ENCODE results near the gene AP4S1. TPM values are rescaled to one million over a fixed set of nuclear protein-coding genes. Genes with fewer than 3 reads are reported as not detected.

The AP4S1 gene
- polyA plus RNA-seq, 3 donors: 16.1 to 17.8 (median 16.8) TPM

GRCh38 chr14:31128601-31129526, 103.4 kb downstream of the AP4S1 start:
- no peak for DNase-seq

- no peak for DNase-seq
Observed at GRCh38 chr14:31133133-31133532, 107.7 kb downstream of the AP4S1 start.

- no peak for DNase-seq
Observed at GRCh38 chr14:31137214-31137889, 111.9 kb downstream of the AP4S1 start.

GRCh38 chr14:31138301-31138700, 112.9 kb downstream of the AP4S1 start:
- no peak for DNase-seq

- DNase-seq: no peak
Observed at GRCh38 chr14:31139301-31139847, 113.9 kb downstream of the AP4S1 start.

DNA sequence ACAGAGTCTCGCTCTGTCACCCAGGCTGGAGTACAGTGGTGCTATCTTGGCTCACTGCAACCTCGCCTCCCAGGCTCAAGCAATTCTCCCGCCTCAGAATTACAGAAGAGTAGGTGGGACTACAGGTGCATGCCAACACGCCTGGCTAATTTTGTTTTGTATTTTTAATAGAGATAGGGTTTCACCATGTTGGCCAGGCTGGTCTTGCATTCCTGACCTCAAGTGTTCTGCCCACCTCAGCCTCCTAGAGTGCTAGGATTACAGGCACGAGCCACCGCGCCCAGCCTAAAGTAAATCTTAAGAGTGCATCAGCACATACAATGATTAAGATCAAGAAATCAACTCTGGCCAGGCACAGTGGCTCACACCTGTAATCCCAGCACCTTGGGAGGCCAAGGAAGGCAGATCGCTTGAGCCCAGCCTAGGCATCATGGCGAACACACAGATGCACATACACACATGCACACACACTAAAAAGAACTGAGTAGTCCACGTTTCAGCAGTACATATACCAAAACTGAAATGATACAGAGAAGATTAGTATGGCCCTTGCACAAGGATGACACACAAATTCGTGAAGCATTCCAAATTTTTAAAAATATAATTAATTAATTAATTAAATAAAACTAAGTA, 117.1 kb downstream of the AP4S1 start:
- DNase-seq: peak; percentile 9

Other genes with a start within 250 kb of the AP4S1 start
- gene COCH, start 151.1 kb upstream of the AP4S1 start, polyA plus RNA-seq (ENCODE audit: insufficient read length in 3 of 3): 1 to 10 TPM; 3.3 to 4.5 (median 3.7) TPM
- 10 to 100 TPM; 39.9 to 50.5 (median 44.3) TPM for gene STRN3, start 730 bp downstream of the AP4S1 start, polyA plus RNA-seq (ENCODE audit: insufficient read length in 3 of 3)
- 100 to 1,000 TPM; 156 to 185 (median 169) TPM for gene HECTD1, start 182.1 kb downstream of the AP4S1 start, polyA plus RNA-seq (ENCODE audit: insufficient read length in 3 of 3)